Heart right ventricle (tissue), 16 donors: ENCODE measurements around the gene TAF11L12. TPM values are rescaled to one million over a fixed set of nuclear protein-coding genes. Genes with fewer than 3 reads are reported as not detected.
"Not testable (repeated sequence)": the region's sequence is repeated elsewhere in the genome, so short reads cannot be mapped to it uniquely, and the experiment has no call there.

ENCODE experiments used
- ATAC-seq, 8 donors: fragments of 200-7000 bp; cut with Tn5 transposase; one replicate each; pipeline ENCODE4 v1.9.1; 2020; ENCODE audit warnings: mild to moderate bottlenecking in 8 of 8, moderate library complexity in 8 of 8, moderate number of reproducible peaks in 1 of 8
- DNase-seq, 2 donors: peaks; one replicate each; pipeline ENCODE4 v3.0.0-alpha.2; 2020
- H3K27ac ChIP-seq, 10 donors: fragments of 200-600 bp; sonication (generic) in 2 of 10; one replicate each; pipeline versions ENCODE4 v1.5.0 to v1.8.0; 2020 to 2022; ENCODE audit warnings: mild to moderate bottlenecking in 3 of 10
- H3K27me3 ChIP-seq, 7 donors: fragments of 200-600 bp; one replicate each; pipeline ENCODE4 v1.8.0; 2021 to 2022; ENCODE audit warnings: mild to moderate bottlenecking in 2 of 7
- H3K36me3 ChIP-seq, 9 donors: fragments of 200-600 bp; sonication (generic) in 1 of 9; one replicate each; pipeline versions ENCODE4 v1.5.0 to v1.8.0; 2020 to 2022; ENCODE audit warnings: mild to moderate bottlenecking in 2 of 9
- H3K4me1 ChIP-seq, 9 donors: fragments of 200-600 bp; sonication (generic) in 1 of 9; one replicate each; pipeline versions ENCODE4 v1.5.0 to v1.8.0; 2020 to 2022; ENCODE audit warnings: mild to moderate bottlenecking in 4 of 9
- H3K4me3 ChIP-seq, 10 donors: fragments of 200-600 bp; sonication (generic) in 2 of 10; one replicate each; pipeline versions ENCODE4 v1.5.0 to v1.8.0; 2020 to 2022; ENCODE audit warnings: mild to moderate bottlenecking in 7 of 10, moderate library complexity in 2 of 10
- H3K9me3 ChIP-seq, 11 donors: fragments of 200-600 bp in 10 of 11; sonication (generic) in 2 of 11; one replicate each; pipeline versions ENCODE4 v1.5.0 to v1.8.0; 2013 to 2022; ENCODE audit warnings: mild to moderate bottlenecking in 2 of 11, control low read depth in 1 of 11, moderate library complexity in 1 of 11
- CTCF ChIP-seq, 9 donors: fragments of 200-600 bp; sonication (generic) in 2 of 9; IDR thresholded peaks; one replicate each; pipeline versions ENCODE4 v1.5.0 to v1.8.0; 2021 to 2022; ENCODE audit warnings: antibody characterized with exemption in 9 of 9, mild to moderate bottlenecking in 5 of 9, moderate library complexity in 1 of 9
- WGBS, 2 donors: extraction: QIAGEN DNeasy Blood & Tissue Kit; methylation state at CpG; one replicate each; pipeline ENCODE4 v1.1.7; 2013; ENCODE audit warnings: inconsistent platforms in 1 of 2; 5-methylcytosine and 5-hydroxymethylcytosine counted together
- intact Hi-C, 10 donors: fragments of 100-400 bp; cut with DNase I; formaldehyde crosslinking; loops; one replicate each; pipeline versions ENCODE4 v1.11.1 to v1.14.2; 2022
- polyA plus RNA-seq, 2 donors: library from polyadenylated mRNA; stranded (reverse); fragments of 200-250 nt; gene quantifications; one replicate each; pipeline ENCODE4 v1.2.3, GENCODE V29; 2013
- total RNA-seq, 10 donors: library from RNA; stranded (reverse); fragmentation: NEBNext Ultra II Directional in 3 of 10; extraction: Animal tissue kit (Norgen Biotek cat#: 25700) in 3 of 10; gene quantifications; one replicate each; pipeline versions ENCODE4 v1.2.1 to v1.2.4, GENCODE V29; 2021 to 2023
- donor health status: Arrhythmogenic right ventricular cardiomyopathy.
- donor health status: ischemic (EF 13 %, LVEDD 7.1; RV severe dilation, severe dysfunction).
- donor health status: healthy with polysubstance abuse.
- donor health status: DM: no; HTN: yes; CAD: no.
- donor health status: DM: no; HTN: no; CAD: no.
- donor health status: ischemic (EF 25% LVEDD 6.9; RV normal size, moderate dysfunction).
- donor health status: ischemic (EF 25% LVEDD 5.7; RV mildly dilated, moderate dysfunction).
- donor health status: healthy.
- donor health status: DM: yes; HTN: yes; CAD: no.
- donor health status: Ischemic cardiomyopathy.
- donor health status: ischemic (EF 35%, LVEDD 5.7; RV mildly dilated, moderate dysfunction).
- donor health status: nonischemic (EF 11% LVEDD 7.7; RV severe dilation, severe dysfunction).
- donor health status: DM: yes; HTN: yes; CAD: no.
- donor health status: PGD.
- donor health status: ischemic (EF 29% LVEDD 5.4; RV normal size, mild dysfunction).
- donor health status: nonischemic (EF 23%, LVEDD 6.1; RV moderate dilation, normal function).

The TAF11L12 gene
- total and polyA plus RNA-seq, 12 donors, result not detected

GRCh38 chr5:17634160-17634559 lies 24.0 kb downstream of the TAF11L12 start, which contains the start of gene TAF11L14:
Gene TAF11L14 (plus strand): TSS chr5:17634460.
- no peaks in the 10 kb centered on the region for H3K36me3 ChIP-seq
- 79 to 92% methylated on average over 5 of the region's 5 CpGs for WGBS, 2 donors
- H3K9me3 ChIP-seq, result no peaks in the 10 kb centered on the region
- no peak for ATAC-seq
- H3K27me3 ChIP-seq, result no peaks in the 10 kb centered on the region
- no peak within 1 kb of the TSS for H3K27ac ChIP-seq
- no peak within 1 kb of the TSS for H3K4me3 ChIP-seq
- TF ChIP-seq CTCF (IDR thresholded peaks at IDR 0.05), result no peak
- no peak for DNase-seq
- intact Hi-C loops, result no loop called here
- H3K4me1 ChIP-seq, result no peaks in the 10 kb centered on the region

GRCh38 chr5:17649232-17649631 lies 39.0 kb downstream of the TAF11L12 start:
- ATAC-seq, H3K4me1 ChIP-seq, H3K9me3 ChIP-seq, DNase-seq, H3K27ac ChIP-seq, H3K4me3 ChIP-seq, H3K27me3 ChIP-seq, H3K36me3 ChIP-seq, intact Hi-C loops: not testable (repeated sequence)
- WGBS, 2 donors, result 92 to 94% methylated on average over 10 of the region's 10 CpGs

- H3K9me3 ChIP-seq, DNase-seq, H3K4me1 ChIP-seq, H3K27me3 ChIP-seq, H3K4me3 ChIP-seq, H3K27ac ChIP-seq, ATAC-seq, H3K36me3 ChIP-seq, intact Hi-C loops: not testable (repeated sequence)
- 94% methylated on average over 26 to 32 of the region's 32 CpGs for WGBS, 2 donors
Observed at GRCh38 chr5:17655201-17655759, 45.1 kb downstream of the TAF11L12 start.

GRCh38 chr5:17655921-17656320 lies 45.7 kb downstream of the TAF11L12 start:
- 58% methylated on average over 6 of the region's 6 CpGs for WGBS, 2 donors
- no peak for DNase-seq
- Histone ChIP-seq H3K27me3 (no peaks in the 10 kb centered on the region), H3K9me3 (peaks cover 0 to 9% (median 3%) of the 10 kb centered on the region in 11 donors), H3K36me3 (no peaks in the 10 kb centered on the region), H3K27ac (no peak overlapping the region), H3K4me1 (no peaks in the 10 kb centered on the region), H3K4me3 (no peak overlapping the region)
- no peak for ATAC-seq
- TF ChIP-seq CTCF (IDR thresholded peaks at IDR 0.05), result no peak
- intact Hi-C loops, result no loop called here

Other genes with a start within 250 kb of the TAF11L12 start
- gene TAF11L2, start 112.2 kb upstream of the TAF11L12 start, total RNA-seq, result not detected
- gene TAF11L2, start 112.2 kb upstream of the TAF11L12 start, polyA plus RNA-seq, result not detected
- gene TAF11L3, start 92.0 kb upstream of the TAF11L12 start, total RNA-seq, result not detected
- not detected for gene TAF11L3, start 92.0 kb upstream of the TAF11L12 start, polyA plus RNA-seq
- not detected for gene TAF11L4, start 88.6 kb upstream of the TAF11L12 start, total RNA-seq
- gene TAF11L4, start 88.6 kb upstream of the TAF11L12 start, polyA plus RNA-seq, result not detected
- gene TAF11L5, start 85.2 kb upstream of the TAF11L12 start, total RNA-seq, result not detected
- not detected for gene TAF11L5, start 85.2 kb upstream of the TAF11L12 start, polyA plus RNA-seq
- not detected for gene TAF11L6, start 81.7 kb upstream of the TAF11L12 start, total RNA-seq
- gene TAF11L6, start 81.7 kb upstream of the TAF11L12 start, polyA plus RNA-seq, result not detected
- not detected for gene TAF11L7, start 24.6 kb upstream of the TAF11L12 start, total RNA-seq
- gene TAF11L7, start 24.6 kb upstream of the TAF11L12 start, polyA plus RNA-seq, result not detected
- not detected for gene TAF11L8, start 19.4 kb upstream of the TAF11L12 start, total RNA-seq
- not detected for gene TAF11L8, start 19.4 kb upstream of the TAF11L12 start, polyA plus RNA-seq
- gene TAF11L9, start 16.0 kb upstream of the TAF11L12 start, total RNA-seq, result not detected
- gene TAF11L9, start 16.0 kb upstream of the TAF11L12 start, polyA plus RNA-seq, result not detected
- gene TAF11L10, start 12.6 kb upstream of the TAF11L12 start, total RNA-seq, result not detected
- not detected for gene TAF11L10, start 12.6 kb upstream of the TAF11L12 start, polyA plus RNA-seq
- not detected for gene TAF11L11, start 6.2 kb upstream of the TAF11L12 start, total RNA-seq
- not detected for gene TAF11L11, start 6.2 kb upstream of the TAF11L12 start, polyA plus RNA-seq
- gene TAF11L13, start 21.7 kb downstream of the TAF11L12 start, total RNA-seq, result not detected
- not detected for gene TAF11L13, start 21.7 kb downstream of the TAF11L12 start, polyA plus RNA-seq
- gene TAF11L14, start 24.1 kb downstream of the TAF11L12 start, total RNA-seq, result not detected
- gene TAF11L14, start 24.1 kb downstream of the TAF11L12 start, polyA plus RNA-seq, result not detected